Effector memory CD8-positive, alpha-beta T cell (primary cell): ENCODE results near the gene RNU7-1.

Experiments used
- ATAC-seq: fragments of 150-1000 bp; cut with Tn5 transposase; replicated peaks from 2 replicates; pipeline ENCODE4 v1.10.0; 2021; ENCODE audit warnings: mild to moderate bottlenecking, moderate library complexity
- DNase-seq, 3 experiments: peaks; one replicate each; pipeline ENCODE4 v3.0.0; 2021
- H3K27ac Mint-ChIP-seq, 2 donors: one replicate each; pipeline ENCODE4 v1.8.0; 2022; ENCODE audit warnings: mild to moderate bottlenecking in 2 of 2, mixed read lengths in 2 of 2, moderate library complexity in 2 of 2
- H3K27me3 Mint-ChIP-seq, 2 donors: one replicate each; pipeline ENCODE4 v1.8.0; 2022; ENCODE audit warnings: mixed read lengths in 2 of 2
- H3K36me3 Mint-ChIP-seq: one replicate; pipeline ENCODE4 v1.8.0; 2022; ENCODE audit warnings: mild to moderate bottlenecking, moderate library complexity, mixed read lengths; ENCODE audit not compliant: insufficient read depth
- H3K4me1 Mint-ChIP-seq, 2 donors: one replicate each; pipeline ENCODE4 v1.8.0; 2022; ENCODE audit warnings: low read depth in 2 of 2, mixed read lengths in 2 of 2
- H3K4me3 Mint-ChIP-seq, 2 donors: one replicate each; pipeline ENCODE4 v1.8.0; 2022; ENCODE audit warnings: mild to moderate bottlenecking in 2 of 2, mixed read lengths in 2 of 2, moderate library complexity in 2 of 2
- H3K9me3 Mint-ChIP-seq, 2 donors: one replicate each; pipeline ENCODE4 v1.8.0; 2022; ENCODE audit warnings: mixed read lengths in 2 of 2

RNU7-1 gene

GRCh38 chr12:6925239-6925539, 18.4 kb upstream of the RNU7-1 start:
- no peak for ATAC-seq
- peaks cover 24% of the 10 kb centered on the region for H3K36me3 Mint-ChIP-seq
- peak overlapping the region; percentile 19 to 46 for H3K4me3 Mint-ChIP-seq
- no peaks in the 10 kb centered on the region for H3K27me3 Mint-ChIP-seq
- peaks cover 26 to 34% of the 10 kb centered on the region in 2 donors for H3K4me1 Mint-ChIP-seq
- no peaks in the 10 kb centered on the region for H3K9me3 Mint-ChIP-seq
- peak overlapping the region; percentile 82 to 91 for H3K27ac Mint-ChIP-seq
- DNase-seq = no peak

GRCh38 chr12:6925540-6926279, 17.9 kb upstream of the RNU7-1 start:
- H3K4me3 Mint-ChIP-seq = peak overlapping the region in 1 of 2 donors; percentile 85

GRCh38 chr12:6927379-6928021, 16.1 kb upstream of the RNU7-1 start, which contains the start of gene ATN1:
TSS of gene ATN1 (plus strand) at chr12:6927959. CDS start at chr12:6934002, 6,043 bp downstream.
- Mint-ChIP-seq H3K4me3 (peak within 1 kb of the TSS; percentile 85 to 97), H3K27me3 (no peaks in the 10 kb centered on the region), H3K4me1 (peaks cover 26 to 37% of the 10 kb centered on the region in 2 donors), H3K9me3 (no peaks in the 10 kb centered on the region), H3K36me3 (peaks cover 23% of the 10 kb centered on the region), H3K27ac (peak within 1 kb of the TSS; percentile 90 to 99)
- ATAC-seq (peak; percentile 43), DNase-seq (no peak)

More at GRCh38 chr12:6925540-6926279, 17.9 kb upstream of the RNU7-1 start:
- H3K4me1 Mint-ChIP-seq = peaks cover 26 to 34% of the 10 kb centered on the region in 2 donors
- ATAC-seq (no peak), DNase-seq (no peak)
- H3K9me3 Mint-ChIP-seq = no peaks in the 10 kb centered on the region
- no peaks in the 10 kb centered on the region for H3K27me3 Mint-ChIP-seq
- peak overlapping the region; percentile 82 to 91 for H3K27ac Mint-ChIP-seq
- peaks cover 23% of the 10 kb centered on the region for H3K36me3 Mint-ChIP-seq

GRCh38 chr12:6928022-6928702, 15.5 kb upstream of the RNU7-1 start:
- H3K36me3 Mint-ChIP-seq = peaks cover 19% of the 10 kb centered on the region
- peak overlapping the region; percentile 90 to 98 for H3K27ac Mint-ChIP-seq
- H3K9me3 Mint-ChIP-seq = no peaks in the 10 kb centered on the region
- peaks cover 26 to 39% of the 10 kb centered on the region in 2 donors for H3K4me1 Mint-ChIP-seq
- ATAC-seq (peak; percentile 49), DNase-seq (no peak)
- peak overlapping the region; percentile 77 to 87 for H3K4me3 Mint-ChIP-seq
- no peaks in the 10 kb centered on the region for H3K27me3 Mint-ChIP-seq

- Mint-ChIP-seq H3K27ac (peak overlapping the region; percentile 90 to 98), H3K36me3 (peaks cover 16% of the 10 kb centered on the region), H3K27me3 (no peaks in the 10 kb centered on the region), H3K4me3 (peak overlapping the region; percentile 77 to 87), H3K4me1 (peaks cover 26 to 39% of the 10 kb centered on the region in 2 donors), H3K9me3 (no peaks in the 10 kb centered on the region)
- ATAC-seq (no peak), DNase-seq (no peak)
Measured at GRCh38 chr12:6928703-6929407, 14.8 kb upstream of the RNU7-1 start.

GRCh38 chr12:6929466-6930452, 13.9 kb upstream of the RNU7-1 start:
- Mint-ChIP-seq H3K4me3 (peak overlapping the region; percentile 77 to 87), H3K27me3 (no peaks in the 10 kb centered on the region), H3K36me3 (peaks cover 14% of the 10 kb centered on the region), H3K27ac (peak overlapping the region; percentile 5 to 90), H3K4me1 (peaks cover 19 to 31% of the 10 kb centered on the region in 2 donors), H3K9me3 (no peaks in the 10 kb centered on the region)
- DNase-seq (no peak), ATAC-seq (no peak)

GRCh38 chr12:6932766-6933165, 10.8 kb upstream of the RNU7-1 start:
- DNase-seq (no peak), ATAC-seq (no peak)
- H3K27ac Mint-ChIP-seq = peak overlapping the region in 1 of 2 donors; percentile 31
- H3K36me3 Mint-ChIP-seq = peaks cover 25% of the 10 kb centered on the region
- no peaks in the 10 kb centered on the region for H3K9me3 Mint-ChIP-seq
- peaks cover 27 to 30% of the 10 kb centered on the region in 2 donors for H3K4me1 Mint-ChIP-seq
- no peak overlapping the region for H3K4me3 Mint-ChIP-seq
- no peaks in the 10 kb centered on the region for H3K27me3 Mint-ChIP-seq

GRCh38 chr12:6934110-6934509, 9.5 kb upstream of the RNU7-1 start:
- Mint-ChIP-seq H3K9me3 (no peaks in the 10 kb centered on the region), H3K36me3 (peaks cover 24% of the 10 kb centered on the region), H3K27ac (peak overlapping the region; percentile 55 to 77), H3K27me3 (no peaks in the 10 kb centered on the region), H3K4me1 (peaks cover 25 to 27% of the 10 kb centered on the region in 2 donors), H3K4me3 (no peak overlapping the region)
- DNase-seq = no peak
- no peak for ATAC-seq

GRCh38 chr12:6935371-6936193, 8.0 kb upstream of the RNU7-1 start:
- Mint-ChIP-seq H3K27ac (peak overlapping the region; percentile 95 to 98), H3K4me1 (peaks cover 19 to 24% of the 10 kb centered on the region in 2 donors), H3K27me3 (no peaks in the 10 kb centered on the region), H3K36me3 (peaks cover 20% of the 10 kb centered on the region), H3K4me3 (peak overlapping the region; percentile 78 to 80), H3K9me3 (no peaks in the 10 kb centered on the region)
- no peak for ATAC-seq
- no peak for DNase-seq

- peaks cover 19 to 24% of the 10 kb centered on the region in 2 donors for H3K4me1 Mint-ChIP-seq
- no peak for ATAC-seq
- H3K27me3 Mint-ChIP-seq = no peaks in the 10 kb centered on the region
- H3K36me3 Mint-ChIP-seq = peaks cover 20% of the 10 kb centered on the region
- H3K4me3 Mint-ChIP-seq = peak overlapping the region; percentile 78 to 80
- H3K9me3 Mint-ChIP-seq = no peaks in the 10 kb centered on the region
- DNase-seq = no peak
- peak overlapping the region; percentile 95 to 98 for H3K27ac Mint-ChIP-seq
Measured at GRCh38 chr12:6936194-6936635, 7.4 kb upstream of the RNU7-1 start.

GRCh38 chr12:6936636-6937480, 6.8 kb upstream of the RNU7-1 start:
- peak; percentile 2 for ATAC-seq
- H3K27me3 Mint-ChIP-seq = no peaks in the 10 kb centered on the region
- peak overlapping the region; percentile 78 to 80 for H3K4me3 Mint-ChIP-seq
- no peak for DNase-seq
- no peaks in the 10 kb centered on the region for H3K9me3 Mint-ChIP-seq
- H3K27ac Mint-ChIP-seq = peak overlapping the region; percentile 95 to 98
- peaks cover 20% of the 10 kb centered on the region for H3K36me3 Mint-ChIP-seq
- peaks cover 19 to 24% of the 10 kb centered on the region in 2 donors for H3K4me1 Mint-ChIP-seq
